GM18951 (cell line): ENCODE measurements around the gene KDM2A.
A peak's percentile ranks its signal among the peaks of the same experiment; 100 is the strongest.
"Not testable (repeated sequence)": the region's sequence is repeated elsewhere in the genome, so short reads cannot be mapped to it uniquely, and the experiment has no call there.

ENCODE experiments used
- POLR2A ChIP-seq: IDR thresholded peaks from 4 replicates; pipeline ENCODE4 v1.6.1; 2011; ENCODE audit warnings: mild to moderate bottlenecking; ENCODE audit not compliant: insufficient read length, insufficient read depth; ENCODE audit errors: extremely low read depth
- in situ Hi-C: fragments of 300-500 bp; cut with MboI; formaldehyde crosslinking; loops from one replicate; pipeline ENCODE4 v1.12.0; 2022; ENCODE audit warnings: low sequenced_read_pairs, mixed read lengths, inconsistent platforms; ENCODE audit not compliant: unreplicated experiment

The KDM2A gene

GRCh38 chr11:67105964-67106363, 13.1 kb upstream of the KDM2A start:
- no peak for TF ChIP-seq POLR2A
- in situ Hi-C loops: no loop called here

- no peak for TF ChIP-seq POLR2A
- in situ Hi-C loops: no loop called here
Observed at GRCh38 chr11:67111261-67111660, 7.8 kb upstream of the KDM2A start.

DNA sequence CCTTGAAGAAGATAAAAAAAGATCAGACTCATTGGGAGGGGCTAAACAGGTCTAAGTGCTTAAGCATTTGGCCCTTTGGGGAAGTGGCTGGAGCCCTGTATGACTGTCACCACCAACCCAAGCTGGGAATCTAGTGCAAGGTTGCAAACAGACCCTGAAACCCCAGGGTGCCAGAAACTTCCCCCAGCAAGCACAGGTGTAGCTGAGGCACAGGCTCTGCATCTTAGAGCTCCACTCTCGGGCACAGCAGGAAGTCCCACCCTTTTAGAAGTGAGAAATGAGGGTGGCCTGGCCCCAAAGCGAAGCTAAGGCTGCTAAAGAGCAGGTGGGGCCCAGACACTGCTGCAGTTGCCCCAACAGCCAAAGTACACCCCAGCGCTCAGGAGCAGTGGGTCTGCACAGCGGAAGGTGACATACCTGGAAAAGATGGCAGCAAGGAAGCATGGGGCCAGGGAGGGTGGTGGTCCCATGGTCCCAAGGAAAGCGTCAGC, 5.8 kb upstream of the KDM2A start:
- no peak for TF ChIP-seq POLR2A
- in situ Hi-C loops: no loop called here

DNA sequence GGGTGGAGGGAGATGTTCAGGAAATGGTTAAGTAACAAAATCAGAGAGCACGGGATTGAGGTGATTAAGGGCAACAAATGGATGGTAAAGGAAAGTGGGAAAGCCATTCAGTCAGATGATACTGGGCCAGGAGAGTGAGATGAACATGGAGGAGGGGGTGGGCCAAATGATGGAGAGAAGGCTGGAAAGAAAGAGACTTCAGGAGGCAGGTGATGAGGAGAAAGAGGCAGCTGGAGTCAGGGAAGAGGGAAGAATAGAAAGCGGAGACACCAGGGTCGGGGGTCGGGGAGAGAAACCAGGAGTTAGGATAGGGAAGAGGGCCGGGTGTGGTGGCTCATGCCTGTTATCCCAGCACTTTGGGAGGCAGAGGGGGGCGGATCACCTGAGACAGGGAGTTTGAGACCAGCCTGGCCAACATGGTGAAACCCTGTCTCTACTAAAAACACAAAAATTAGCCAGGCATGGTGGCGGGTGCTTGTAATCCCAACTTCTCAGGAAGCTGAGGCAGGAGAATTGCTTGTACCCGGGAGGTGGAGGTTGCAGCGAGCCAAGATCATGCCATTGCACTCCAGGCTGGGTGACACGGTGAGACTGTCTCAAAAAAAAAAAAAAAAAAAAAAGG, 4.7 kb upstream of the KDM2A start:
- TF ChIP-seq POLR2A: no peak
- in situ Hi-C loops: no loop called here

DNA sequence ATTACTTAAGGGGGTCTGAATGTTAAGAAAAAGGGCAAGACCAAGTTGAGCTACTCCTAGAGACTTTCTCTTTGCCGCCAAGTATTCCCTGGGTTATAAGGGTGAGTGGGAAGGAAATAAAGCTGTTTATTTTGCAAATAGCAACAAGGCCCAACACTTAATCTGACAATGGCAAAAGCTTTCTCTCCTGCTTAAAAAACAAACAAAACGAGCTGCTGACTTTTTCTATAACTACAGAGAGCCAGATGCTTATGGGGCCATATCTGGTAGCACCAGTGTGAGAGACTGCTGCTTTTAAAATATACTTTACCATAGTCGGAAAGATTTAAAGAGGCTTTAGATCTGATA, 2.3 kb upstream of the KDM2A start:
- no peak for TF ChIP-seq POLR2A
- in situ Hi-C loops: no loop called here

- in situ Hi-C loops: no loop called here
- no peak for TF ChIP-seq POLR2A
Observed at GRCh38 chr11:67117176-67117575, 1.9 kb upstream of the KDM2A start.

GRCh38 chr11:67117672-67118180, 1.3 kb upstream of the KDM2A start:
- TF ChIP-seq POLR2A: no peak
- in situ Hi-C loops: no loop called here

DNA sequence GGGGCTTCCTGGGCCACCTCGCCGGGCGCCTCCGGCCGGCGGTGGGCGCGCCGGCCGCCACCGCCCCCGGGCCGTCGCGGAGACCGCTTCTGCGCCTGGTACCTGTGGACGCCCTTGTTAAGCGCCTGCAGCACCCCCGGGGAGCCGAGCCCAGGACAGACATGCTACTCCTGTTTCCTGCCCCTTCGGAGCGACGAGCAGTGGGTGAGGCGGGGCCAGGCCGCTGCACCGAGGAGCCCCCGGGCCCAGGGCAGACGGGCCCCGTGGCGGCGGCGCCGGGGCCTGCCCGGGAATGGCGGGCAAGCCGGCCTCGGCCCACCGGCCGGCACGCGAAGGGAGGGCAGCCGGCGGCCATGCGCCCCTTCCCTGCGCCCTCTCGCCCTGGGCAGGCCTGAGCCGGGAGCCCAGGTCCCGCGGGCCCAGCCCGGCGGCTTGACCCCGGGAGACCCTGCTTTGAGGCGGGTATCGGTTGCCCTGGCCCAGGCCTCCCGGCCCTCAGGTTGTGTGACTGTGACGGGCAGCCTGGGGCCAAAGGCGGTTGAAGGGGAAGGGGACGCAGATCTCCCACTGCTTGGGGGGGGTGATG, 789 bp upstream of the KDM2A start:
- in situ Hi-C loops: no loop called here

DNA sequence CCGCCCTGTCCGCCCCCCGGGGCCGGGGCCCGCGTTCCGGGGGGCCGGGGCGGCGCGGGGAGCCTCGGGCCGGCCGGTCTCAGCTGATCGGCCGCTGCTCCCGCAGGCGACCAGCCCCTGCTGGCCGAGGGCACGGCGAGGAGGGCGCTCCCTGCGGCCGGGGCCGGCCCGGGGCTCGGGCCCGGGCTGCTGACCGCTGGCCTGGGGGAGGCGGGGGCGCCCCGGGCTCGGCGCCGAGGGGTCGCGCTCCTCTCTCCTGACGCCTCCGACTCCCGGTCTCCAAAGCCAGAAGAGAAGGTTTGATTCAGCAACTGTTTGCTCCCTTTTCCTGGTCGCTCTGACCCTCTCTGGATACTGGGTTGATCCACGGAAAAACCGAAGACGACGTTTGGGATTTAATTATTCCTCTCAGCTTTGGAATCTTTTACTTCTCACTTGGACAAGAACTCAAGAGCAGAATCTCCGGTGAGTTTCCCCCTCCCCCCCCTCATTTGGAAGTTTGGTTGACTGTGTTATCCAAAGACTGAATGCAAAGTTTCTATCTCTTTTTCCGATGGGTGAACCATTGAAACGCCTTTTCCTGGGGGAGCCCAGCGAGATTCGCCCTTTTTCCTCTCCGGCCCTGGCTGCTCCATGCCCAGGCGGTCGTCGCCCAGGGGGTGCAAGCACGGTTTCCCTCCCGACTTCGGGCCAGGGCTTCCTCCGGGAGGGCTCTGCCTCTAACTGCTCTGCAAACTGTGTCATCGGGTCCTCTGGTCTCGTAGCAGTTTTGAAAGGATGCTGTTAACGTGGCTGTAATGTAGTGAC, 725 bp downstream of the KDM2A start:
- in situ Hi-C loops: no loop called here
- TF ChIP-seq POLR2A: peak; percentile 21

More for the DNA sequence above, 789 bp upstream of the KDM2A start:
- peak; percentile 43 for TF ChIP-seq POLR2A

DNA sequence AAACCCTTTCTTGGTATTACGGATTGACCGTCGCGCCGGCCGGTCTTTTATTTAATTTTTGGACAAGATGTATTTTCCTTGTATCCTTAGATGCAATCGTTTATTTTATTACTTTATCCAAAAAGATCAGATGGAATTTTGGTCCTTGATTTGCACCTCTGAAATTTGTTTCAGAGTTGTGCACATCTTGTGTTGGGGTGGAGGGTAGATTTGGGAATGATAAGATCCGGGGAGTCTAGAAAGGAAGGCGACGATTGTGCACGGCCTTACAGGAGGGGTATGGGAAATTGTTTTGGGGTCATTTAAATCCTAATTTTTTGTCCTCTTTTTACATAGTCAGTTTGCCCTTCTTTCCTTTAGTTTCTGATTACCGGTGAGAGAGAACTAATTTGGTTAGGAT, 1.4 kb downstream of the KDM2A start:
- TF ChIP-seq POLR2A: no peak
- in situ Hi-C loops: no loop called here

GRCh38 chr11:67120881-67121710, 2.0 kb downstream of the KDM2A start:
- in situ Hi-C loops: no loop called here
- no peak for TF ChIP-seq POLR2A

GRCh38 chr11:67123801-67124200, 4.7 kb downstream of the KDM2A start:
- in situ Hi-C loops: not testable (repeated sequence)

GRCh38 chr11:67126243-67126642, 7.2 kb downstream of the KDM2A start:
- in situ Hi-C loops: not testable (repeated sequence)
